Sigmoid colon (tissue), 7 donors: ENCODE data around the gene RBM33. TPM values are rescaled to one million over a fixed set of nuclear protein-coding genes. Genes with fewer than 3 reads are reported as not detected.

Experiments
- DNase-seq: peaks from one replicate; pipeline ENCODE4 v3.0.0-alpha.2; 2019
- H3K27ac ChIP-seq, 4 donors: fragments of 200-600 bp; sonication (generic); one replicate each; pipeline ENCODE4 v1.5.1; 2016 to 2019; ENCODE audit warnings: mild to moderate bottlenecking in 1 of 4
- H3K27me3 ChIP-seq, 3 donors: fragments of 200-600 bp; sonication (generic); one replicate each; pipeline ENCODE4 v1.5.1; 2019; ENCODE audit warnings: mild to moderate bottlenecking in 1 of 3
- H3K36me3 ChIP-seq, 4 donors: fragments of 200-600 bp; sonication (generic); one replicate each; pipeline ENCODE4 v1.5.1; 2016 to 2019
- H3K4me1 ChIP-seq, 4 donors: fragments of 200-600 bp; sonication (generic); one replicate each; pipeline ENCODE4 v1.5.1; 2017 to 2019
- H3K4me3 ChIP-seq, 4 donors: fragments of 200-600 bp; sonication (generic); one replicate each; pipeline ENCODE4 v1.5.1; 2017 to 2019; ENCODE audit warnings: mild to moderate bottlenecking in 2 of 4, moderate library complexity in 1 of 4
- H3K9me3 ChIP-seq, 4 donors: fragments of 200-600 bp in 3 of 4; sonication (generic) in 3 of 4; one replicate each; pipeline versions ENCODE4 v1.5.1 to v1.6.1; 2013 to 2019
- CTCF ChIP-seq, 4 experiments: fragments of 450-650 bp in 3 of 4; fragments of 200-600 bp in 1 of 4; IDR thresholded peaks; one replicate each; pipeline ENCODE4 v1.5.1; 2016 to 2019; ENCODE audit warnings: antibody characterized with exemption in 4 of 4, mild to moderate bottlenecking in 3 of 4, moderate library complexity in 2 of 4
- EP300 ChIP-seq, 4 donors: sonication (generic); formaldehyde crosslinking; IDR thresholded peaks; one replicate each; pipeline ENCODE4 v1.6.1; 2017; ENCODE audit warnings: antibody characterized with exemption in 4 of 4
- POLR2A ChIP-seq, 2 donors: fragments of 450-650 bp; IDR thresholded peaks; one replicate each; pipeline ENCODE4 v1.6.1; 2016; ENCODE audit warnings: antibody characterized with exemption in 2 of 2, mild to moderate bottlenecking in 2 of 2, moderate library complexity in 2 of 2
- POLR2AphosphoS5 ChIP-seq, 4 donors: sonication (generic); formaldehyde crosslinking; IDR thresholded peaks; one replicate each; pipeline ENCODE4 v1.6.1; 2017; ENCODE audit warnings: antibody characterized with exemption in 4 of 4
- WGBS, 2 donors: extraction: QIAGEN DNeasy Blood & Tissue Kit; methylation state at CpG; one replicate each; pipeline ENCODE4 v1.1.7; 2013; 5-methylcytosine and 5-hydroxymethylcytosine counted together
- intact Hi-C: fragments of 100-400 bp; cut with DNase I; formaldehyde crosslinking; loops from one replicate; pipeline ENCODE4 v1.15.1; 2023
- polyA plus RNA-seq, 3 donors: library from polyadenylated mRNA; stranded (reverse); fragments of 200-250 nt; gene quantifications; one replicate each; pipeline ENCODE4 v1.2.3, GENCODE V29; 2013
- total RNA-seq, 4 donors: library from RNA; depleted of rRNA; stranded (reverse); fragments of >200 nt; gene quantifications; one replicate each; pipeline ENCODE4 v1.1.0, GENCODE V29; 2016
- donor health status: healthy with polysubstance abuse.
- donor health status: Bipolar disorder and iron deficiency.
- donor health status: healthy.

Gene RBM33
- total and polyA plus RNA-seq, 7 donors = 3.6 to 60.4 (median 30.8) TPM

GRCh38 chr7:155811895-155812761, 167.7 kb downstream of the RBM33 start, which contains the start of gene SHH:
Gene SHH, minus strand, starts transcription at chr7:155812463. Its CDS starts 341 bp downstream, at chr7:155812122.
- DNase-seq = no peak
- no peak within 1 kb of the TSS for H3K27ac ChIP-seq
- H3K27me3 ChIP-seq = peaks cover 40 to 98% (median 78%) of the 10 kb centered on the region in 3 donors
- TF ChIP-seq POLR2A (IDR thresholded peaks at IDR 0.05) (no peak), CTCF (IDR thresholded peaks at IDR 0.05) (no peak), POLR2AphosphoS5 (IDR thresholded peaks at IDR 0.05) (no peak), EP300 (IDR thresholded peaks at IDR 0.05) (no peak)
- intact Hi-C loops = no loop called here
- H3K4me3 ChIP-seq = no peak within 1 kb of the TSS
- no peaks in the 10 kb centered on the region for H3K9me3 ChIP-seq
- peaks cover 0 to 38% (median 31%) of the 10 kb centered on the region in 4 donors for H3K4me1 ChIP-seq
- WGBS, 2 donors = 1 to 3% methylated on average over 53 of the region's 53 CpGs
- H3K36me3 ChIP-seq = no peaks in the 10 kb centered on the region

GRCh38 chr7:155813125-155813524, 168.7 kb downstream of the RBM33 start:
- Histone ChIP-seq H3K4me1 (peaks cover 0 to 35% (median 30%) of the 10 kb centered on the region in 4 donors), H3K27ac (no peak overlapping the region), H3K36me3 (no peaks in the 10 kb centered on the region), H3K27me3 (peaks cover 38 to 98% (median 68%) of the 10 kb centered on the region in 3 donors), H3K9me3 (no peaks in the 10 kb centered on the region), H3K4me3 (no peak overlapping the region)
- 21 to 28% methylated on average over 8 of the region's 8 CpGs for WGBS, 2 donors
- intact Hi-C loops = no loop called here
- TF ChIP-seq CTCF (IDR thresholded peaks at IDR 0.05) = no peak
- no peak for TF ChIP-seq EP300 (IDR thresholded peaks at IDR 0.05)
- TF ChIP-seq POLR2A (IDR thresholded peaks at IDR 0.05) = no peak
- no peak for TF ChIP-seq POLR2AphosphoS5 (IDR thresholded peaks at IDR 0.05)
- no peak for DNase-seq

- Histone ChIP-seq H3K27me3 (peaks cover 32 to 98% (median 64%) of the 10 kb centered on the region in 3 donors), H3K36me3 (no peaks in the 10 kb centered on the region), H3K4me1 (peaks cover 0 to 29% (median 25%) of the 10 kb centered on the region in 4 donors), H3K4me3 (no peak overlapping the region), H3K27ac (no peak overlapping the region), H3K9me3 (no peaks in the 10 kb centered on the region)
- no peak for DNase-seq
- TF ChIP-seq EP300 (IDR thresholded peaks at IDR 0.05) = no peak
- TF ChIP-seq POLR2AphosphoS5 (IDR thresholded peaks at IDR 0.05) = no peak
- TF ChIP-seq POLR2A (IDR thresholded peaks at IDR 0.05) = no peak
- no peak for TF ChIP-seq CTCF (IDR thresholded peaks at IDR 0.05)
- intact Hi-C loops = no loop called here
- 28 to 62% methylated on average over 19 of the region's 19 CpGs for WGBS, 2 donors
These were observed 169.3 kb downstream of the RBM33 start for GRCh38 chr7:155813546-155814315.

GRCh38 chr7:155814316-155815276, 170.1 kb downstream of the RBM33 start:
- Histone ChIP-seq H3K4me1 (peaks cover 0 to 20% (median 17%) of the 10 kb centered on the region in 4 donors), H3K4me3 (no peak overlapping the region), H3K36me3 (no peaks in the 10 kb centered on the region), H3K27ac (no peak overlapping the region), H3K27me3 (peaks cover 24 to 98% (median 58%) of the 10 kb centered on the region in 3 donors), H3K9me3 (no peaks in the 10 kb centered on the region)
- WGBS, 2 donors = 28 to 52% methylated on average over 22 of the region's 22 CpGs
- intact Hi-C loops = loop anchor here (5.0 kb wide), 1 partner anchor 623 kb away; no protein-coding TSS in a partner anchor
- no peak for TF ChIP-seq POLR2A (IDR thresholded peaks at IDR 0.05)
- TF ChIP-seq POLR2AphosphoS5 (IDR thresholded peaks at IDR 0.05) = no peak
- DNase-seq = no peak
